HepG2 (cell line): ENCODE measurements around the gene SLC25A19. TPM values are rescaled to one million over a fixed set of nuclear protein-coding genes. Genes with fewer than 3 reads are reported as not detected.

ENCODE experiments used
- FOXA3 ChIP-seq: IDR thresholded peaks from 2 replicates; pipeline ENCODE4 v1.6.1; 2016; ENCODE audit warnings: missing genetic modification reagents, missing compliant biosample characterization
- FOXC1 ChIP-seq: sonication (generic); formaldehyde crosslinking; IDR thresholded peaks from 2 replicates; pipeline ENCODE4 v1.8.0; 2022; ENCODE audit warnings: mild to moderate bottlenecking, missing genetic modification reagents, borderline replicate concordance
- HNRNPLL ChIP-seq: fragments of 200-400 bp; formaldehyde crosslinking; IDR thresholded peaks from 2 replicates; pipeline ENCODE4 v1.6.1; 2017; ENCODE audit warnings: mild to moderate bottlenecking, low read depth, low read length; ENCODE audit not compliant: poor library complexity, severe bottlenecking
- IRX3 ChIP-seq: sonication (generic); formaldehyde crosslinking; IDR thresholded peaks from 2 replicates; pipeline ENCODE4 v1.8.1; 2023; ENCODE audit warnings: mild to moderate bottlenecking, low read depth, missing genetic modification reagents, borderline replicate concordance
- KDM5A ChIP-seq: fragments of 200-600 bp; sonication (generic); IDR thresholded peaks from 2 replicates; pipeline ENCODE4 v1.7.0; 2018; ENCODE audit warnings: antibody characterized with exemption, mild to moderate bottlenecking, low read length, borderline replicate concordance
- MEIS1 ChIP-seq: sonication (generic); formaldehyde crosslinking; IDR thresholded peaks from 2 replicates; pipeline ENCODE4 v1.9.0; 2021; ENCODE audit warnings: mild to moderate bottlenecking, missing genetic modification reagents, moderate library complexity, borderline replicate concordance
- MTERF4 ChIP-seq: sonication (generic); formaldehyde crosslinking; IDR thresholded peaks from 2 replicates; pipeline ENCODE4 v1.8.0; 2023; ENCODE audit warnings: mild to moderate bottlenecking, missing genetic modification reagents
- PCBP1 ChIP-seq: fragments of 200-400 bp; formaldehyde crosslinking; IDR thresholded peaks from 2 replicates; pipeline ENCODE4 v1.6.1; 2017; ENCODE audit warnings: mild to moderate bottlenecking, low read depth, low read length, borderline replicate concordance
- SATB2 ChIP-seq: sonication (generic); formaldehyde crosslinking; IDR thresholded peaks from 2 replicates; pipeline ENCODE4 v1.5.0; 2020; ENCODE audit warnings: missing genetic modification reagents
- YEATS2 ChIP-seq: sonication (generic); formaldehyde crosslinking; IDR thresholded peaks from 2 replicates; pipeline ENCODE4 v1.4.0; 2020; ENCODE audit warnings: missing genetic modification reagents, borderline replicate concordance
- ZNF136 ChIP-seq: sonication (generic); formaldehyde crosslinking; IDR thresholded peaks from 2 replicates; pipeline ENCODE4 v1.8.1; 2022; ENCODE audit warnings: low read depth, mild to moderate bottlenecking, moderate library complexity, missing genetic modification reagents
- ZNF414 ChIP-seq: sonication (generic); formaldehyde crosslinking; IDR thresholded peaks from 2 replicates; pipeline ENCODE4 v1.5.0; 2020; ENCODE audit warnings: missing genetic modification reagents
- ZNF569 ChIP-seq: sonication (generic); formaldehyde crosslinking; IDR thresholded peaks from 2 replicates; pipeline ENCODE4 v1.5.0; 2020; ENCODE audit warnings: mild to moderate bottlenecking, missing genetic modification reagents, moderate library complexity, borderline replicate concordance
- ZNF788 ChIP-seq: sonication (generic); formaldehyde crosslinking; IDR thresholded peaks from 2 replicates; pipeline ENCODE4 v1.5.0; 2020; ENCODE audit warnings: mild to moderate bottlenecking, missing genetic modification reagents, borderline replicate concordance
- polyA plus RNA-seq, 8 experiments: library from polyadenylated mRNA; depleted of rRNA in 3 of 8; stranded (reverse) in 7 of 8; unstranded in 1 of 8; fragments of >200 nt; fragmentation: Illumina TruSeq in 4 of 8; extraction: Trizol in 4 of 8; gene quantifications; 2 replicates each; pipeline versions ENCODE4 v1.2.1 to v1.2.3, GENCODE V29; 2011 to 2016; ENCODE audit warnings: low read depth in 4 of 8, missing spikeins in 1 of 8, mixed read lengths in 1 of 8; ENCODE audit not compliant: insufficient read depth in 1 of 8
- total RNA-seq, 5 experiments: library from RNA; depleted of rRNA; stranded (reverse); fragments of >200 nt; fragmentation: Illumina TruSeq; extraction: Trizol; gene quantifications; 2 replicates each; pipeline ENCODE4 v1.2.3, GENCODE V29; 2016; ENCODE audit warnings: low read depth in 1 of 5
- TF ChIP-seq, protein P1 (sequence below): sonication (generic); formaldehyde crosslinking; IDR thresholded peaks from 2 replicates; pipeline ENCODE4 v1.5.1; 2020; ENCODE audit warnings: missing genetic modification reagents, mild to moderate bottlenecking, borderline replicate concordance
- TF ChIP-seq, protein P2 (sequence below): sonication (generic); formaldehyde crosslinking; IDR thresholded peaks from 2 replicates; pipeline ENCODE4 v1.5.1; 2020; ENCODE audit warnings: mild to moderate bottlenecking, missing genetic modification reagents, moderate library complexity
- TF ChIP-seq, protein P3 (sequence below): sonication (generic); formaldehyde crosslinking; IDR thresholded peaks from 2 replicates; pipeline ENCODE4 v1.5.0; 2020; ENCODE audit warnings: missing genetic modification reagents, mild to moderate bottlenecking, borderline replicate concordance
- TF ChIP-seq, protein P4 (sequence below): sonication (generic); formaldehyde crosslinking; IDR thresholded peaks from 2 replicates; pipeline ENCODE4 v1.5.0; 2020; ENCODE audit warnings: missing genetic modification reagents

Gene SLC25A19
- total and polyA plus RNA-seq, 2 of the 13 experiments (the other 11 are each of a cell fraction or from before 2014, with no cell fraction given) = 24.4 to 41.4 TPM

DNA sequence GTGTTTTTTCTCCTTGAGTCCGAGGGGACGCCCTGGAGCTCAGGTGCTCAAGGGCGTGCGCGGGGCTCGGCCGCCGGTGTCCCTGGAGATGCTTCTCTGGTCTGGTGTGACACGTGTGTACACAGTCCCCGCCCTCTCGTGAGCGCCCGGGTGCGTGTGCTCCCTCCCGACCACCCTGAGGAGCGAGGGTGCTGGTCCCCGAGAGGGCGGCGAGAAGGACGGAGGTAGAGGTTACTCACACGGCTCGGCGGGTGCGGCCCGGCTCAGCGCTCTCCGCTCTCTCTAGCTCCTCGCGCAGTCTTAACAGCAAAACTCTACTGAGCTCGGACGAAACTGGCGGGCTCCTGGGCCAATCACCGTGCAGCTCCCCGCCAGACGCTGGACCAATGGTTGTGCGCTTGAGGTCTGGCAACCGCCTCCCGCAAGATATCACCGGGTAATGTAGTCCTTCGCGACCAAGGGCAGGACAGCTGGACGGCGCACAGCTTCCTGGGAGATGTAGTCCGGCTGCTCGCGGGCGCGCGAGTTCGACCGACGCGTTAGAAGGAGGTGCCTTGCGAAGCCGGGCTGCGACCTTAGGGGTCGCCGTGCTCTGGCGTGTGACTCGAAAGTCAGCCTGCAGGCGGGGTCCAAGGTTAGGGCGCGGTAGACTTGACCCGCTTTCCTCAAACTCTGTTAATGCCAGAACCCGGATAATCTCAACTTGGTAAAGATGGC is at the start of gene SLC25A19 (continued):
- TF ChIP-seq, protein P1, sequence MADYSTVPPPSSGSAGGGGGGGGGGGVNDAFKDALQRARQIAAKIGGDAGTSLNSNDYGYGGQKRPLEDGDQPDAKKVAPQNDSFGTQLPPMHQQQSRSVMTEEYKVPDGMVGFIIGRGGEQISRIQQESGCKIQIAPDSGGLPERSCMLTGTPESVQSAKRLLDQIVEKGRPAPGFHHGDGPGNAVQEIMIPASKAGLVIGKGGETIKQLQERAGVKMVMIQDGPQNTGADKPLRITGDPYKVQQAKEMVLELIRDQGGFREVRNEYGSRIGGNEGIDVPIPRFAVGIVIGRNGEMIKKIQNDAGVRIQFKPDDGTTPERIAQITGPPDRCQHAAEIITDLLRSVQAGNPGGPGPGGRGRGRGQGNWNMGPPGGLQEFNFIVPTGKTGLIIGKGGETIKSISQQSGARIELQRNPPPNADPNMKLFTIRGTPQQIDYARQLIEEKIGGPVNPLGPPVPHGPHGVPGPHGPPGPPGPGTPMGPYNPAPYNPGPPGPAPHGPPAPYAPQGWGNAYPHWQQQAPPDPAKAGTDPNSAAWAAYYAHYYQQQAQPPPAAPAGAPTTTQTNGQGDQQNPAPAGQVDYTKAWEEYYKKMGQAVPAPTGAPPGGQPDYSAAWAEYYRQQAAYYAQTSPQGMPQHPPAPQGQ = no peak
- TF ChIP-seq ZNF414 (CRISPR knock-in tag) (peak; percentile 52; the same call in 1 of the 2 replicates), PCBP1 (peak; percentile 45; the same call in 1 of the 2 replicates), IRX3 (CRISPR knock-in tag) (peak; percentile 59; the same call in 1 of the 2 replicates), MEIS1 (CRISPR knock-in tag) (0 out of 2 replicates have a peak, but pooled peaks have one; percentile 72), HNRNPLL (peak; percentile 93), KDM5A (peak; percentile 40; the same call in 1 of the 2 replicates), ZNF136 (CRISPR knock-in tag) (0 out of 2 replicates have a peak, but pooled peaks have one; percentile 75), MTERF4 (CRISPR knock-in tag) (0 out of 2 replicates have a peak, but pooled peaks have one; percentile 81), FOXC1 (CRISPR knock-in tag) (peak; percentile 89; the same call in 1 of the 2 replicates), ZNF569 (CRISPR knock-in tag) (peak; percentile 95; the same call in 1 of the 2 replicates), YEATS2 (peak; percentile 75; the same call in 1 of the 2 replicates), ZNF788 (CRISPR knock-in tag) (peak; percentile 92), FOXA3 (peak; percentile 45; the same call in 1 of the 2 replicates), SATB2 (CRISPR knock-in tag) (no peak)
- TF ChIP-seq, protein P2, sequence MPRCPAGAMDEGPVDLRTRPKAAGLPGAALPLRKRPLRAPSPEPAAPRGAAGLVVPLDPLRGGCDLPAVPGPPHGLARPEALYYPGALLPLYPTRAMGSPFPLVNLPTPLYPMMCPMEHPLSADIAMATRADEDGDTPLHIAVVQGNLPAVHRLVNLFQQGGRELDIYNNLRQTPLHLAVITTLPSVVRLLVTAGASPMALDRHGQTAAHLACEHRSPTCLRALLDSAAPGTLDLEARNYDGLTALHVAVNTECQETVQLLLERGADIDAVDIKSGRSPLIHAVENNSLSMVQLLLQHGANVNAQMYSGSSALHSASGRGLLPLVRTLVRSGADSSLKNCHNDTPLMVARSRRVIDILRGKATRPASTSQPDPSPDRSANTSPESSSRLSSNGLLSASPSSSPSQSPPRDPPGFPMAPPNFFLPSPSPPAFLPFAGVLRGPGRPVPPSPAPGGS = peak; percentile 91; the same call in 1 of the 2 replicates
- TF ChIP-seq, protein P3, sequence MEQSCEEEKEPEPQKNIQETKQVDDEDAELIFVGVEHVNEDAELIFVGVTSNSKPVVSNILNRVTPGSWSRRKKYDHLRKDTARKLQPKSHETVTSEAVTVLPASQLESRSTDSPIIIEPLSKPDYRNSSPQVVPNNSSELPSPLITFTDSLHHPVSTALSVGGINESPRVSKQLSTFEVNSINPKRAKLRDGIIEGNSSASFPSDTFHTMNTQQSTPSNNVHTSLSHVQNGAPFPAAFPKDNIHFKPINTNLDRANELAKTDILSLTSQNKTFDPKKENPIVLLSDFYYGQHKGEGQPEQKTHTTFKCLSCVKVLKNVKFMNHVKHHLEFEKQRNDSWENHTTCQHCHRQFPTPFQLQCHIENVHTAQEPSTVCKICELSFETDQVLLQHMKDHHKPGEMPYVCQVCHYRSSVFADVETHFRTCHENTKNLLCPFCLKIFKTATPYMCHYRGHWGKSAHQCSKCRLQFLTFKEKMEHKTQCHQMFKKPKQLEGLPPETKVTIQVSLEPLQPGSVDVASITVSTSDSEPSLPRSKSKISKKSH (CRISPR knock-in tag) = peak; percentile 82
- TF ChIP-seq, protein P4, sequence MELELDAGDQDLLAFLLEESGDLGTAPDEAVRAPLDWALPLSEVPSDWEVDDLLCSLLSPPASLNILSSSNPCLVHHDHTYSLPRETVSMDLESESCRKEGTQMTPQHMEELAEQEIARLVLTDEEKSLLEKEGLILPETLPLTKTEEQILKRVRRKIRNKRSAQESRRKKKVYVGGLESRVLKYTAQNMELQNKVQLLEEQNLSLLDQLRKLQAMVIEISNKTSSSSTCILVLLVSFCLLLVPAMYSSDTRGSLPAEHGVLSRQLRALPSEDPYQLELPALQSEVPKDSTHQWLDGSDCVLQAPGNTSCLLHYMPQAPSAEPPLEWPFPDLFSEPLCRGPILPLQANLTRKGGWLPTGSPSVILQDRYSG (CRISPR knock-in tag) = no peak
